HFF-Myc (cell line): ENCODE data around the gene VPS13C.
A peak's percentile ranks its signal among the peaks of the same experiment; 100 is the strongest.

Experiments used
- DNase-seq: peaks from one replicate; pipeline ENCODE4 v3.0.0-alpha.2; 2011; ENCODE audit warnings: low read depth; ENCODE audit errors: extremely low read depth
- H3K4me3 ChIP-seq: replicated peaks from 2 replicates; pipeline ENCODE4 v1.5.1; 2011; ENCODE audit warnings: low read depth, mild to moderate bottlenecking, control low read depth, low read length
- CTCF ChIP-seq: IDR thresholded peaks from 2 replicates; pipeline ENCODE4 v1.5.1; 2012; ENCODE audit warnings: mild to moderate bottlenecking, low read depth, low read length, control low read depth; ENCODE audit errors: missing control alignments

Gene VPS13C

GRCh38 chr15:62104846-62105245, 44.6 kb upstream of the VPS13C start:
- no peak for DNase-seq
- TF ChIP-seq CTCF = no peak
- no peak overlapping the region for H3K4me3 ChIP-seq

- no peak for TF ChIP-seq CTCF
- no peak for DNase-seq
These were observed 44.2 kb upstream of the VPS13C start for GRCh38 chr15:62104401-62104800.

GRCh38 chr15:62103431-62103830, 43.2 kb upstream of the VPS13C start:
- TF ChIP-seq CTCF = no peak

More at GRCh38 chr15:62104401-62104800, 44.2 kb upstream of the VPS13C start:
- no peak overlapping the region for H3K4me3 ChIP-seq

DNA sequence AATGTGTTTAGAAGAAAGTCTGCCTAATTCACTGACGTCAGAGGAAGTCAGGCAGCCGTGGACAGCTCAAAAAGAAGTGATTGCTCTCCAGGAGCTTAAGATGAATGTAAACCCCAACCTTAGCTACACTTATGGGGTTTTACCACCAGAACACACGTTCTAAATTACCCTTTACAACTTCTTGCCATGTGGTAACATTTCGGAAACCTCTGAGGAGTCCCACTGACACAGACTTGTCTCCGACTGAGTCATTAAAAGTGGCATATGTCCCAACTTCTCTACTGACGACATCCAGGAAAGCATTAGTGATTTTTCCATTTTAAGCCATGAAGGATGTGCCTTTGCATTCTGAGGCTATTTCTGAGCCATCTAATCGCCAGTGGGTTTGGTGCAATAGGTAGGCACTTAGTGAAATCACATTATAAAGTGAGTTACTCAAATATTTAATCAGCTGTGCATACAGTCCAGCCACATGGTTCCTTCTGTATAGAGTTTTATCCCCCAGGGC, 38.9 kb upstream of the VPS13C start:
- no peak overlapping the region for H3K4me3 ChIP-seq
- TF ChIP-seq CTCF = no peak
- peak; percentile 65 for DNase-seq

More at GRCh38 chr15:62103431-62103830, 43.2 kb upstream of the VPS13C start:
- no peak for DNase-seq
- no peak overlapping the region for H3K4me3 ChIP-seq

DNA sequence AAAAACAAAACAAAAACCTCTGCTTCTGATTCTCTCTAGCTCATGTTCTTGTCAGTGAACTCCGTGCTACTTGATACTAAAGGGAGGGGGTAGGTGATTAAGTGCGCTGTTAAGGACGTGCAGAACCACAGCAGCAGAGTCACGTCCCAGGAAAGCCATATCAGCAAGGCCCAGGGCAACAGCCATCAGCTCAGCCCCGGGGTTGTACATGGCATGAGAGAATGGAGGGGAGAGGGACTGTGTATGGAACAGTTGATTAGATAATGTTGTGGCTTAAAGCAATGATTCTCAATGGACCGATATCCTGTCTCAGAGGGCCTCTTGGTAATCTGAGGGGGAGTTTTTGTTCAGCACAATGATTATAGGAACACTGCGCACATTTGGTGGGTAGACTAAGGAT, 34.1 kb upstream of the VPS13C start:
- no peak for TF ChIP-seq CTCF

DNA sequence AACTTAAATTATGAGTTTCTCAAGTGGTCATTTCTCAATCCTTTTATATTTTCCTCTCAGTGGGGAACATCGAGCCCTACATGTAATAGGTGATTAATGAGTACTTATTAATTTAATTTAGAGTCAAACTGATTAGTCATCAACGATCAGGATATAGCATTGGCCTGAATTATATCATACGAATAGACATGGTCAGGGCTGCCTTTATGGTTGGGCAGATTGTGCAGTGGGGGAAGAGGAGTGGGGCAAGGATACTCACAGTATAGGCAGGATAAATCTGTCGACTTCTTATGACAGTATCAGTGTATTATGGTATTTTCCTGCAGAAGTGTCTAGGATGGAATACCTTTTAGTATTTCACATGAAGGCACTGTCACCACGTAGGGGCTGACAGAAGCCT, 33.6 kb upstream of the VPS13C start:
- no peak for TF ChIP-seq CTCF
- no peak for DNase-seq
- no peak overlapping the region for H3K4me3 ChIP-seq

More for the DNA sequence above, 34.1 kb upstream of the VPS13C start:
- no peak for DNase-seq
- H3K4me3 ChIP-seq = no peak overlapping the region

DNA sequence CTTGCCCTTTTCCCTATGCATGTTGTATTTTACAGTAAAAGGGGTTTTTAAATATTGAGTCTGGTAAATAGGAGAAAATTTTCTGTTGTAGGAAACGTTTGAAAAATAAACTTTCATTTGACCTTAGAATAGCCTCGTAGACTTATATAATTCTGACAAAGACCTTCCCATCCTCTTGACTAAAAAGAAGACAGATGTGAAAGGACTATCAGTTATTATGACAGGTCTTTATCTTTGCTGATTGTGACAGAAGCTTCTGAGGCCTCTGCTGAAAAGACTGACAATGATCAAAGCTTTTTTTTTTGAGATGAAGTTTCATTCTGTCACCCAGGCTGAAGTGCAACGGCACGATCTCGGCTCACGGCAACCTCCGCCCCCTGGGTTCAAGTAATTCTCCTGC, 30.7 kb upstream of the VPS13C start:
- TF ChIP-seq CTCF = no peak
- DNase-seq = no peak

More for the DNA sequence above, 30.7 kb upstream of the VPS13C start:
- no peak overlapping the region for H3K4me3 ChIP-seq
